HG02981 (cell line): Measurements from ENCODE around the gene SNRPA.
"Not testable (repeated sequence)": the region's sequence is repeated elsewhere in the genome, so short reads cannot be mapped to it uniquely, and the experiment has no call there.

Experiments
- ATAC-seq: cut with Tn5 transposase; IDR thresholded peaks from one replicate; pipeline ENCODE4 v1.9.1; 2021; ENCODE audit warnings: mild to moderate bottlenecking, moderate library complexity; ENCODE audit not compliant: unreplicated experiment

Gene SNRPA

DNA sequence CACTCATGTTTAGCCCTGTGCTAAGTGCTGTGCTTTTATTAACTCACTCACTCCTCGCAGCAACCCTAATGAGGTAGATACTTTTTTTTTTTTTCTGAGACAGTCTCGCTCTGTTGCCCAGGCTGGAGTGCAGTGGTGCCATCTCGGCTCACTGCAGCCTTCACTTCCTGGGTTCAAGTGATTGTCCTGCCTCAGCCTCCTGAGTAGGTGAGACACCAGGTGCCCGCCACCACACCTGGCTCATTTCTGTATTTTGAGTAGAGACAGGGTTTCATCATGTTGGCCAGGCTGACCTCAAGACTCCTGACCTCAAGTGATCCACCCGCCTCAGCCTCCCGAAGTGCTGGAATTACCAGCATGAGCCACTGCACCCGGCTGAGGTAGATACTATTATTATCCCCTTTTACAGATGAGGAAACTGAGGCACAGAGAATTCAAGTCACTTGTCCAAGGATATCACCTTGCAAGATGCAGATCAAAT lies 31.5 kb upstream of the SNRPA start:
- ATAC-seq = no peak

GRCh38 chr19:40721140-40721486 lies 29.9 kb upstream of the SNRPA start:
- ATAC-seq = no peak

GRCh38 chr19:40721936-40722661 lies 28.9 kb upstream of the SNRPA start:
- ATAC-seq = no peak

DNA sequence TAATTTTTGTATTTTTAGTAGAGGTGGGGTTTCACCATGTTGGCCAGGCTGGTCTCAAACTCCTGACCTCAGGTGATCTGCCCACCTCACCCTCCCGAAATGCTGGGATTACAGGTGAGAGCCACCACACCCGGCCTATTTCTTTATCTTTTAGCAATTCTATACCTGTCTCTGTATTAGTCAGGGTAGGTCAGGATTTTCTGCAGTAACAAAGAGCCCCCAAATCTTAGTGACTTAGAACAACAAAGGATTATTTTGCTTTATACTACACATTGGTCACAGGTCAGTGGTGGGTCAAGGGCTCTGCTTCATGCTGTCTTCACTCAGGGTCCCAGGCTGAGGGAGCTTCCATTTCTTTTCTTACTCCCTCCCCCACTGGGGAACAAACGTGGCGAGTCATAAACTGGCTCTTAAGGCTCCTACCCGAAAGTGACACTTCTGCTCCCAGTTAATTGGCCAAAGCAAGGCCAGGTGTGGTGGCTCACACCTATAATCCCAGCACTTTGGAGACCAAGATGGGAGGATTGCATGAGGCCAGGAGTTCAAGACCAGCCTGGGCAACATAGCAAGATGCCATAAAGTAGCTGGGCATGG lies 27.2 kb upstream of the SNRPA start:
- ATAC-seq = no peak

- ATAC-seq = no peak
Measured at GRCh38 chr19:40724315-40724714, 26.7 kb upstream of the SNRPA start.

DNA sequence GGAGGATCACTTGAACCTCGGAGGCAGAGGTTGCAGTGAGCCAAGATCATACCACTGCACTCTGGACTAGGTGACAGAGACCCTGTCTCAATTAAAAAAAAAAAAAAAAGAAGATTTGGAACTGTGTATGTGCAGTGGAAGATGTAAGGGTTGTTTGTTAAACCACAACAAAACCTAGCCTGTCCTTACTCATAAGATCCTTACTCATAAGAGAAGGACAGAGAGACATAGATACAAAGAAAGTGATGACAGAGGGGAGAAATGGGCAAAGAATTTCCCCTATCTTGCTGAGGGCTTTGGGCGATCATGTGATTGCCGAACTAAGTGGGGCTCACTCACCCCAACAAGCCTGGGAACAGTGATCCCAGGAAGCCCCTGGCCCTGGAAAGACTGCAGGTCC lies 26.1 kb upstream of the SNRPA start:
- no peak for ATAC-seq

GRCh38 chr19:40726279-40726678 lies 24.7 kb upstream of the SNRPA start:
- no peak for ATAC-seq

DNA sequence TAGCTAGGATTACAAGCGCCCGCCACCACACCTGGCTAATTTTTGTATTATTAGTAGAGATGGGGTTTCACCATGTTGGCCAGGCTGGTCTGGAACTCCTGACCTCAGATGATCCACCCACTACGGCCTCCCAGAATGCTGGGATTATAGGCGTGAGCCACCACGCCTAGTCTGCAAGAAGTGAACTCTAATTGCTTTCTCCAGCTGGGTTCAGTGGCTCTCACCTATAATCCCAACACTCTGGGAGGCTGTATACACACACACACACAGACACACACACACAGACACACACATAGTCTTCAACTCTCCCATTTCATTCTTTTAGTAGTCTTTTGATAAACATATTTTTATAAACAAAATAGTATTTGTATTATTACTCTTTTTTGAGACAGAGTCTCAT lies 20.9 kb upstream of the SNRPA start:
- not testable (repeated sequence) for ATAC-seq

DNA sequence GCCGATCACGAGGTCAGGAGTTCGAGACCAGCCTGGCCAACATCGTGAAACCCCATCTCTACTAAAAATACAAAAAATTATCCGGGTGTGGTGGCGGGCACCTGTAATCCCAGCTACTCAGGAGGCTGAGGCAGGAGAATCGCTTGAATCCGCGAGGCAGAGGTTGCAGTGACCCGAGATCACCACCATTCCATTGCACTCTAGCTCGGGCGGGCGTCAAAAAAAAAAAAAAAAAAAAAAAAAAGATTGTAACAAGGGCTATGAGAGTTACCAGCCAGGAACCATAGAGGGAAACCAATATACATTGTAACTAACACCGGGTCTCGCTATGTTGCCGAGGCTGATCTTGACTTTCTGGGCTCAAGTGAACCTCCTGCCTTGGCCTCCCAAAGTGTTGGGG lies 18.7 kb upstream of the SNRPA start:
- ATAC-seq = not testable (repeated sequence)

- no peak for ATAC-seq
Measured at GRCh38 chr19:40733149-40733548, 17.9 kb upstream of the SNRPA start.

DNA sequence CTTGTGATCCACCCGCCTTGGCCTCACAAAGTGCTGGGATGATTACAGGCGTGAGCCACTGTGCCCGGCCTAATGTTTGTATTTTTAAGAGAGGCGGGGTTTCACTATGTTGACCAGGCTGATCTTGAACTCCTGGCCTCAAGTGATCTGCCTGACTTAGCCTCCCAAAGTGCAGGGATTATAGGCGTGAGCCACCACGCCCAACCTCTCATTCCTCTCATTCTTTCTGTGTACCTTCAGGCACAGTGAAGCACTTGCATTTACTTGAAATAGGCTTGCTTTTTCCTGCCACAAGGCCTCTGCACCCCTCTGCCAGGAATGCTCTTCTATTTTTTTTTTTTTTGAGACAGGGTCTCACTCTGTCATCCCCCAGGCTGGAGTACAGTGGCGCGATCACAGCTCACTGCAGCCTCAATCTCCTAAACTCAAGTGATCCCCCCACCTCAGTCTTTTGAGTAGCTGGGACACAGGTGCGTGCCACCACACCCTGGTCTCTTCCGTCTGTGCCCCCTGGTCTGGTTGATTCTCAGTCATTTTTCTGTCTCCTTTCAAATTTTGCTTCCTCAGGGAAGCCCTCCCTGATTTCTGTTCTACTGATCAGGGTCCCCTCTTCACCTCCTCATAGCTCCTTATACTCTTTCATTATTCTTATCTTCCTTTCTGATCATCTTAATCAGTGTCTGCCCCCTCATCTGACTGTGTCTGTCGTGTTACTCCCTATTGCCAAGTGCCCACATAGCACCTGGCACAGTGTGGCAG lies 15.8 kb upstream of the SNRPA start:
- ATAC-seq = no peak

DNA sequence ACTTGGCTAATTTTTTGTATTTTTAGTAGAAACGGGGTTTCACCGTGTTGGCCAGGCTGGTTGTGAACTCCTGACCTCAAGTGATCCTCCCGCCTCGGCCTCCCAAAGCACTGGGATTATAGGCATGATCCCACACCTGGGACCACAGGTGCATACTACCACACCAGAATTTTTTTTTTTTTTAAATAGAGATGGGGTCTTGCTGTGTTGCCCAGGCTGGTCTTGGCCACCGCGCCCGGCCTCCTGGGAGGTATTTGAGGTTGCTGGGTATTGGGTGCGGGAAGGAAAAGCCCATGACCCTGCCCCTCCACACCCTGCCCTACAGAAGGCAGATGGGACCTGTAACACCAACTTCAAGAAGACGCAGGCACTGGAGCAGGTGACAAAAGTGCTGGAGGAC lies 14.3 kb upstream of the SNRPA start:
- no peak for ATAC-seq

- no peak for ATAC-seq
Measured at GRCh38 chr19:40737102-40737644, 13.8 kb upstream of the SNRPA start.

DNA sequence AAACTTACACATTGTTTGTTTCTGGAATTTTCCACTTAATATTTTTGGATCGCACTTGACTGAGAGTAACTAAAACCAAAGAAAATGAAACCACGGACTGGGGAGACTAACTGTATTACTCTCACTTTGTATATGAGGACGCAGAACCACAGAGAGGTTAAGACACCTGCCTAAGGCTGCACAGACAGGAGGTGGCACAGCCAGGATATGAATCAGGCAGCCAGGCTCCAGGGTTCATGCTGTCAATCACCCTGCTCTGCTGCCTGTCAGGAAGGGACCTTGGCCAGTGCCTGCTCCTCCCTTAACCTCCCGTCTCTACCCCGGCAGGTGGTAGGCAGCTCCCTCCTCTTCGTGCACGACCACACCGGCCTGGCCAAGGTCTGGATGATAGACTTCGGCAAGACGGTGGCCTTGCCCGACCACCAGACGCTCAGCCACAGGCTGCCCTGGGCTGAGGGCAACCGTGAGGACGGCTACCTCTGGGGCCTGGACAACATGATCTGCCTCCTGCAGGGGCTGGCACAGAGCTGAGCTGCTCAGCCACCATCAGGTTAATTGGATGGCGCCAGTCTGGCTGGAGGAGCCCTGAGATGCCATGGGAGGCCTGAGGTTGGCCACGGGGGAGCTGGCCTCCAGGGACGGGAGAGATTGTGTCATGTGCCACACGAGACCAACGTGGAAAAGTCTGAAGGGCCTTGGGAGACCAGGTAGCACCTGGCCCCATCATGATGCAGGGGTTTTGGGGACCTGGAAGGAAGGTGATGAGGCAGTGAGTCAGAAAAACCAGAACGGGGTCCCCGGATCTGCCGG lies 11.8 kb upstream of the SNRPA start:
- ATAC-seq = no peak

GRCh38 chr19:40739871-40740703 lies 10.9 kb upstream of the SNRPA start:
- ATAC-seq = no peak

DNA sequence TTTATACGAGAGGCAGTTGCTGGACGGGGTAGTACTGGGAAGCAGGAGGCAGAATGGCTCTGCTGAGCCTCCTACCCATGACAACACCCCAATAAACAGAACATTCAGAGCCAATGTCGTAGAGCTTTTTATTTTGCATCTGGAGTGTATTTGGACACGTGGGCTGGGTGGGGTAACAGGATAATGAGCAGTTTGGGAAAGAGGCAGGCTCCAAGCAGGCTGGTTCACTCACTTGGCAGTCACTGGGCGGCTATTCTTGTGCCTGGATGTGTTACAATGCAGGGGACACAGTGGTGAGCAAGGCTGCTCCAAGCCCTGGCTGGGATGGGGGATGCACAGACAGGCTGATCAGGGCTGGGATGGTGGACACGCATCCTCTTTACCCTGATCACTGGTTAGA lies 10.3 kb upstream of the SNRPA start:
- no peak for ATAC-seq

DNA sequence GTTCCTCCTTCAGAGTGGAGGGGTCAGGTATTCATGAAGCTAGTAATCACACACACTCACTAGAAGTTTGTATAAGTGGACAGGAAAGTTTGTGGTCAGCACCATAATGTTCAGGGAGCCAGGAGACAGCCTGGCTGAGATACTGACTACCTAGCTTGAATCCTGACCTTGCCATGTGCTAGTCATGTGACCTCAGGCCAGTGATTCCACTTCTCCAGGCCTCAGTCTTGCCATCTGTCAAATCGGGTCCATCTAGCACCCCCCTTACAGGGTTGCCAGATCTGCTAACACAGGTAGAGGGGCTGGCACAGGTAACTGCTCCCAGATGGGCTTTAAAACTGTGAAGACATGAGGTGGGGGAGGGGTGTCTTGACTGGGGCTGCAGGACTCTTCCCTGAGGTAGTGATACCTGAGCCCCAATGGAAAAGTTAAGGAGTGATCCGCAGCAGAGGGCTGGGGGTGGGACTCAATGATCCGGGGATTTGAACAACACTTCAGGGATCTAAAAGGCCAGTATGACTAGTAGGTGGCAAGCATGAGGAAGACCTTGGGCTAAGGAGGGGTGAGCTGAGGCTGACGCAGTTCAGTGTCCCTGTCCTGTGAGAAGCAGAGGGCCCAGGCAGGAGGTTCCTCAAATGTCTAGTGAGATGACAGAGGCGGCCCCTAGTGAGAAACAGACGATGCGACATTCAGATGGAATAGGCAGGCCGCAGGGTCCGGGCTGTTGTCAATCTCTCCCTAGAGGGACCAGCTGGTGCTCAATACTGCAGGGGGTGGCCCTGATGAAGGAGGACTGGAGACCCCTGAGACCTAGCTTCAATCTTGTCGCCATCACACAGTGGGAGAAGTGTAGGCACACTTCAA lies 9.2 kb upstream of the SNRPA start:
- no peak for ATAC-seq

DNA sequence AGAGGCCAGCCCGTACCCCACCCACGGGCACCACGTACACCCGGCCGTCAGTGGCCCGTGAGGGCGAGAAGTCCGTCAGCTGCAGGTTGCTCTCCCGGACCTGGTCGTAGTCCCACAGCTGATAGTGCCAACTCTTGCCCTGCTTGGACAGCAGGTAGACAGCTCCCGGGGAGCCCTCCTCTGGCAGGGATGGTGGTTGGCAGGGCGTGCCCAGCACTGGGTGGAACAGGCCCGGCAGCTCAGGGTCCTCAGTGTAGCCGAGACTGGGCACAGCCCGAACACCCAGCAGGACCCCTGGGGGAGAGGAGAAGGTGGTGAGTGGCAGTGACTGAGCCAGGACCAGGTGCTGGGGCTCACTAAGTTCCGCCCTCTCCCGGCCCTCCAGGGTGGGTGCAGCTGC lies 8.5 kb upstream of the SNRPA start:
- no peak for ATAC-seq

DNA sequence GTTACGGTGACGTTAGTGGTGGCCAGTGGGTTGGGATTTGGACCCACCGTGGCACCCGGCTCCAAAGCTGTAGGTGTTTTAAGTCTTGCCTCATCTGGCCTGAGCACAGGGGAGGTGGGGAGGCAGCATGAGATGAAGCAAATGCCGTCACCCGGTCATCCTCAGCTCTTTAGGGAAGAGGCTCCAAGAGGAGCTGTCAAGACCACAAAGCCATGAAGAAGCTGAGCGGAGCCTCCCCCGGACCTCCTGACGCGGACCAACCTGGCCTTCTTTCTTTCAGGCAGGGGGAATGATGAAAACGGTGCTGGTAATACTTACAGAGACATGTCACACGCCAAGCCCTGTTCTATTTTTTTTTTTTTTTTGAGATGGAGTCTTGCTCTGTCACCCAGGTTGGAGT lies 8.1 kb upstream of the SNRPA start:
- ATAC-seq = no peak
